WTC11 (cell line): Measurements from ENCODE around the gene TNFRSF6B. TPM values are rescaled to one million over a fixed set of nuclear protein-coding genes. Genes with fewer than 3 reads are reported as not detected.
A peak's percentile ranks its signal among the peaks of the same experiment; 100 is the strongest.

ENCODE experiments used
- ATAC-seq: fragments of 200-7000 bp; cut with Tn5 transposase; 2 replicates; pipeline ENCODE4 v1.10.0; 2021; ENCODE audit warnings: mild to moderate bottlenecking, moderate library complexity
- CTCF ChIA-PET: fragments of 300-600 bp; sonication (Branson Sonifier 250); formaldehyde crosslinking; loops from one replicate; lab custom pipeline; 2021; ENCODE audit warnings: antibody characterized with exemption; lab: Charles Lee
- POLR2A ChIA-PET: fragments of 350-600 bp; sonication (Branson Sonifier 250); formaldehyde crosslinking; loops from one replicate; lab custom pipeline; 2021; ENCODE audit warnings: antibody characterized with exemption; lab: Charles Lee
- DNase-seq: peaks from one replicate; pipeline ENCODE4 v3.0.0; 2021; ENCODE audit warnings: low spot score
- H3K27ac Mint-ChIP-seq: 2 replicates; pipeline ENCODE4 v1.8.0; 2021; ENCODE audit warnings: mixed read lengths
- H3K27me3 Mint-ChIP-seq: 2 replicates; pipeline ENCODE4 v1.8.0; 2021; ENCODE audit warnings: low read depth, mild to moderate bottlenecking, moderate library complexity, mixed read lengths
- H3K36me3 Mint-ChIP-seq: 2 replicates; pipeline ENCODE4 v1.8.0; 2021; ENCODE audit warnings: mixed read lengths
- H3K4me1 Mint-ChIP-seq: 2 replicates; pipeline ENCODE4 v1.8.0; 2022; ENCODE audit warnings: mixed read lengths
- H3K4me3 Mint-ChIP-seq: 2 replicates; pipeline ENCODE4 v1.8.0; 2021; ENCODE audit warnings: mild to moderate bottlenecking, moderate library complexity, mixed read lengths
- H3K9me3 Mint-ChIP-seq: 2 replicates; pipeline ENCODE4 v1.8.0; 2021; ENCODE audit warnings: mixed read lengths
- CREM ChIP-seq: sonication (generic); formaldehyde crosslinking; IDR thresholded peaks from 2 replicates; pipeline ENCODE4 v1.8.1; 2022; ENCODE audit warnings: mild to moderate bottlenecking, missing genetic modification reagents, moderate library complexity
- ERG ChIP-seq: fragments of 250-450 bp; sonication (Bioruptor Pico); IDR thresholded peaks from 2 replicates; pipeline ENCODE4 v1.8.0; 2021; ENCODE audit warnings: mild to moderate bottlenecking
- FOXP1 ChIP-seq: sonication (generic); formaldehyde crosslinking; IDR thresholded peaks from 2 replicates; pipeline ENCODE4 v1.8.0; 2022; ENCODE audit warnings: missing genetic modification reagents, mild to moderate bottlenecking, moderate library complexity, borderline replicate concordance
- JUN ChIP-seq: sonication (generic); formaldehyde crosslinking; IDR thresholded peaks from 2 replicates; pipeline ENCODE4 v1.8.0; 2023; ENCODE audit warnings: mild to moderate bottlenecking, missing genetic modification reagents
- KAT7 ChIP-seq: sonication (generic); formaldehyde crosslinking; IDR thresholded peaks from 2 replicates; pipeline ENCODE4 v1.8.1; 2023; ENCODE audit warnings: missing genetic modification reagents, mild to moderate bottlenecking, borderline replicate concordance
- NFE2L1 ChIP-seq: sonication (generic); formaldehyde crosslinking; IDR thresholded peaks from 2 replicates; pipeline ENCODE4 v1.8.1; 2023; ENCODE audit warnings: missing genetic modification reagents
- NR3C1 ChIP-seq: sonication (generic); formaldehyde crosslinking; conservative IDR thresholded peaks from 2 replicates; pipeline ENCODE4 v1.8.1; 2023; ENCODE audit warnings: low read depth, mild to moderate bottlenecking, missing genetic modification reagents
- PRDM15 ChIP-seq: sonication (generic); formaldehyde crosslinking; IDR thresholded peaks from 2 replicates; pipeline ENCODE4 v1.8.0; 2022; ENCODE audit warnings: missing genetic modification reagents
- PRRX2 ChIP-seq: fragments of 250-450 bp; sonication (Bioruptor Pico); IDR thresholded peaks from 2 replicates; pipeline ENCODE4 v1.8.0; 2021; ENCODE audit warnings: mild to moderate bottlenecking
- SP1 ChIP-seq: sonication (generic); formaldehyde crosslinking; conservative IDR thresholded peaks from 2 replicates; pipeline ENCODE4 v1.8.1; 2022; ENCODE audit warnings: missing genetic modification reagents
- TEAD4 ChIP-seq: sonication (generic); formaldehyde crosslinking; IDR thresholded peaks from 2 replicates; pipeline ENCODE4 v1.8.0; 2022; ENCODE audit warnings: mild to moderate bottlenecking, missing genetic modification reagents
- USF1 ChIP-seq: sonication (generic); formaldehyde crosslinking; IDR thresholded peaks from 2 replicates; pipeline ENCODE4 v1.8.0; 2022; ENCODE audit warnings: mild to moderate bottlenecking, missing genetic modification reagents
- ZNF317 ChIP-seq: sonication (generic); formaldehyde crosslinking; IDR thresholded peaks from 2 replicates; pipeline ENCODE4 v1.8.1; 2023; ENCODE audit warnings: low read depth, mild to moderate bottlenecking, moderate library complexity, missing genetic modification reagents, borderline replicate concordance
- total RNA-seq: library from RNA; stranded (reverse); gene quantifications from 3 replicates; pipeline ENCODE4 v1.2.3, GENCODE V29; 2021
- TF ChIP-seq, protein P1 (sequence below): sonication (generic); formaldehyde crosslinking; IDR thresholded peaks from 2 replicates; pipeline ENCODE4 v1.8.1; 2022; ENCODE audit warnings: low read depth, missing genetic modification reagents, borderline replicate concordance
- TF ChIP-seq, protein P2 (sequence below): sonication (generic); formaldehyde crosslinking; IDR thresholded peaks from 2 replicates; pipeline ENCODE4 v1.8.1; 2023; ENCODE audit warnings: mild to moderate bottlenecking, moderate library complexity, missing genetic modification reagents
- TF ChIP-seq, protein P3 (sequence below): sonication (generic); formaldehyde crosslinking; IDR thresholded peaks from 2 replicates; pipeline ENCODE4 v1.8.1; 2023; ENCODE audit warnings: mild to moderate bottlenecking, missing genetic modification reagents, moderate library complexity
- TF ChIP-seq, protein P4 (sequence below): sonication (generic); formaldehyde crosslinking; IDR thresholded peaks from 2 replicates; pipeline ENCODE4 v1.8.0; 2022; ENCODE audit warnings: mild to moderate bottlenecking, missing genetic modification reagents

The TNFRSF6B gene
- total RNA-seq, 1 experiment from 2014 or later = not detected

DNA sequence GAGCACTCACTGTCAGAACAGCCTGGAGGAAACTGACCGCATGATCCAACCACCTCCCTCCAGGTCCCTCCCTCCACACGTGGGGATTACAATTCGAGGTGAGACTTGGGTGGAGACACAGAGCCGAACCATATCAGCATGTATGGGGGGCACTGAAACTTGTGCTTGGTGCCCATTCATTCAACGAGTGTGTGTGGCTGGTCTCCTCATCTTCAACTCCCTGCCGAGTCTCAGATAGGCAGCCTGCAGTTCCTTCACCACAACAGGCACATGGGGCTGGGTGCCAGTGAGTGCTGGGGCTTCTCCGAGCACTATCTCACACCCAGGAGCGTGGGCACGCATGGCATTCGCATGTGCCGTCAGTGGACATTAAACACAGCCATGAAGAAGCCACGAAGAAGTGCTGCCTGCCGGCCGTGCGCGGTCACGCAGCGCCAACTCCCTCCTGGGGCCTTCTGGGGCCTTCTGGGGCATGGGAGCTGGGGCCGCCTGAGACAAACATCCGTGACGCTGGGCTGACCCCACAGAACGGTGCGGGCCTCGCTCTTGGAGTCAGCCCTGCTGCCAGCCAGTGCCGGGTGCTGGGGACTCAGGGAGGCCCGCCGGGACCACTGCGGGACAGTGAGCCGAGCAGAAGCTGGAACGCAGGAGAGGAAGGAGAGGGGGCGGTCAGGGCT lies 39.1 kb upstream of the TNFRSF6B start (continued):
- TF ChIP-seq USF1 (CRISPR knock-in tag) = no peak
- TF ChIP-seq, protein P1, sequence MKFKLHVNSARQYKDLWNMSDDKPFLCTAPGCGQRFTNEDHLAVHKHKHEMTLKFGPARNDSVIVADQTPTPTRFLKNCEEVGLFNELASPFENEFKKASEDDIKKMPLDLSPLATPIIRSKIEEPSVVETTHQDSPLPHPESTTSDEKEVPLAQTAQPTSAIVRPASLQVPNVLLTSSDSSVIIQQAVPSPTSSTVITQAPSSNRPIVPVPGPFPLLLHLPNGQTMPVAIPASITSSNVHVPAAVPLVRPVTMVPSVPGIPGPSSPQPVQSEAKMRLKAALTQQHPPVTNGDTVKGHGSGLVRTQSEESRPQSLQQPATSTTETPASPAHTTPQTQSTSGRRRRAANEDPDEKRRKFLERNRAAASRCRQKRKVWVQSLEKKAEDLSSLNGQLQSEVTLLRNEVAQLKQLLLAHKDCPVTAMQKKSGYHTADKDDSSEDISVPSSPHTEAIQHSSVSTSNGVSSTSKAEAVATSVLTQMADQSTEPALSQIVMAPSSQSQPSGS (CRISPR knock-in tag) = no peak

DNA sequence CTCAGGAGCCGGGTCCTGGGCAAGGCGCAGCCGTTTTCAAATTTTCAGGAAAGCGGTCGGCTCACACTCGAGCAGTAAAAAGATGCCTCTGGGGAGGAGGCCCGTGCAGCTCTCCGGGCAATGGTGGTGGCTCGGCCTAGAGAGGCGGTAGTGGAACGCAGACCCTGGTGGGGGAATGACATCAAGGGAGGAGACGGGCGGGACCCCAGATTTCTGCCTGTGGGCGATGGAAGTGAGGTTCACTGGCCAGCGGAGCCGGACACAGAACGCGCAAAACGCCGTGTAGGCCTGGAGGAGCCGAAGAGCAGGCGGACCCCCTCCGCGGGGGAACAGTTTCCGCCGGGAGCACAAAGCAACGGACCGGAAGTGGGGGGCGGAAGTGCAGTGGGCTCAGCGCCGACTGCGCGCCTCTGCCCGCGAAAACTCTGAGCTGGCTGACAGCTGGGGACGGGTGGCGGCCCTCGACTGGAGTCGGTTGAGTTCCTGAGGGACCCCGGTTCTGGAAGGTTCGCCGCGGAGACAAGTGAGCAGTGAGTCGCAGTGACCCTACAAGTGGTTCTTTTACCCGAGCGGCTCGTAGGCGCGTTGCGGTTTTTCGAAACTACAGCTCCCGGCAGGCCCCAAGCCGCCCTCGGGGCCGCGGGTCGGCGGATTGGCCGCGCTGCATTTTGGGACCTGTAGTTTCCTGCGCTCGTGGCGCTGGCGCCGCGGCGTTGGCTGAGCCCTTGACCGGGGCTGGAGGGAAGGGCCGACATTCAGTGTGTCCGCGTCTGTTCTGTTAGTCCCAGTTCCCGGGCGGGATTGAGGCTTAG lies 38.3 kb upstream of the TNFRSF6B start, which contains the start of gene RTEL1:
RTEL1 (plus strand) TSS at position 376 of the 812 bp plus-strand sequence. CDS start 1,091 bp downstream, outside the sequence.
- Mint-ChIP-seq H3K4me1 (peaks cover 23% of the 10 kb centered on the region), H3K36me3 (peaks cover 3% of the 10 kb centered on the region; the same call in 1 of the 2 replicates), H3K9me3 (no peaks in the 10 kb centered on the region), H3K4me3 (peak within 1 kb of the TSS; percentile 89), H3K27me3 (no peaks in the 10 kb centered on the region), H3K27ac (peak within 1 kb of the TSS; percentile 87)
- CTCF ChIA-PET = interaction anchor here (0.5 to 1.6 kb wide), 9 partner anchors 13 to 323 kb away, joined by 3 to 23 read pairs (median 4); partner anchors contain the start of genes PRPF6 and TNFRSF6B
- DNase-seq (peak; percentile 92), ATAC-seq (peak; percentile 83)
- POLR2A ChIA-PET = interaction anchor here (0.5 to 1.2 kb wide), 6 partner anchors 16 to 337 kb away, joined by 3 to 17 read pairs (median 4); partner anchors contain the start of genes ARFRP1, TNFRSF6B and ZGPAT
- TF ChIP-seq, protein P2, sequence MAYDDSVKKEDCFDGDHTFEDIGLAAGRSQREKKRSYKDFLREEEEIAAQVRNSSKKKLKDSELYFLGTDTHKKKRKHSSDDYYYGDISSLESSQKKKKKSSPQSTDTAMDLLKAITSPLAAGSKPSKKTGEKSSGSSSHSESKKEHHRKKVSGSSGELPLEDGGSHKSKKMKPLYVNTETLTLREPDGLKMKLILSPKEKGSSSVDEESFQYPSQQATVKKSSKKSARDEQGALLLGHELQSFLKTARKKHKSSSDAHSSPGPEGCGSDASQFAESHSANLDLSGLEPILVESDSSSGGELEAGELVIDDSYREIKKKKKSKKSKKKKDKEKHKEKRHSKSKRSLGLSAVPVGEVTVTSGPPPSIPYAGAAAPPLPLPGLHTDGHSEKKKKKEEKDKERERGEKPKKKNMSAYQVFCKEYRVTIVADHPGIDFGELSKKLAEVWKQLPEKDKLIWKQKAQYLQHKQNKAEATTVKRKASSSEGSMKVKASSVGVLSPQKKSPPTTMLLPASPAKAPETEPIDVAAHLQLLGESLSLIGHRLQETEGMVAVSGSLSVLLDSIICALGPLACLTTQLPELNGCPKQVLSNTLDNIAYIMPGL = no peak
- TF ChIP-seq, protein P3, sequence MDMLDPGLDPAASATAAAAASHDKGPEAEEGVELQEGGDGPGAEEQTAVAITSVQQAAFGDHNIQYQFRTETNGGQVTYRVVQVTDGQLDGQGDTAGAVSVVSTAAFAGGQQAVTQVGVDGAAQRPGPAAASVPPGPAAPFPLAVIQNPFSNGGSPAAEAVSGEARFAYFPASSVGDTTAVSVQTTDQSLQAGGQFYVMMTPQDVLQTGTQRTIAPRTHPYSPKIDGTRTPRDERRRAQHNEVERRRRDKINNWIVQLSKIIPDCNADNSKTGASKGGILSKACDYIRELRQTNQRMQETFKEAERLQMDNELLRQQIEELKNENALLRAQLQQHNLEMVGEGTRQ = 0 out of 2 replicates have a peak, but pooled peaks have one; percentile 12
- TF ChIP-seq FOXP1 (0 out of 2 replicates have a peak, but pooled peaks have one; percentile 12), PRRX2 (no peak), SP1 (CRISPR knock-in tag) (peak; percentile 55; the same call in 1 of the 2 replicates), JUN (0 out of 2 replicates have a peak, but pooled peaks have one; percentile 48), PRDM15 (CRISPR knock-in tag) (no peak), NR3C1 (no peak), CREM (CRISPR knock-in tag) (peak; percentile 49), NFE2L1 (CRISPR knock-in tag) (no peak), TEAD4 (CRISPR knock-in tag) (no peak), ERG (CRISPR knock-in tag) (no peak), USF1 (CRISPR knock-in tag) (peak; percentile 57; the same call in 1 of the 2 replicates), ZNF317 (no peak), KAT7 (0 out of 2 replicates have a peak, but pooled peaks have one; percentile 57)
- TF ChIP-seq, protein P4, sequence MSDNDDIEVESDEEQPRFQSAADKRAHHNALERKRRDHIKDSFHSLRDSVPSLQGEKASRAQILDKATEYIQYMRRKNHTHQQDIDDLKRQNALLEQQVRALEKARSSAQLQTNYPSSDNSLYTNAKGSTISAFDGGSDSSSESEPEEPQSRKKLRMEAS (CRISPR knock-in tag) = peak; percentile 37; the same call in 1 of the 2 replicates
